Stimulated activated CD4-positive, alpha-beta T cell treated with anti-CD3 and anti-CD28 coated beads, TNF-alpha, amount 100 ng/mL, for 24 hours (primary cell): ENCODE results near the gene AZI2.

Source experiments
- DNase-seq, 3 experiments: peaks; one replicate each; pipeline ENCODE4 v3.0.0-alpha.2; 2020; ENCODE audit warnings: low read depth in 3 of 3

Gene AZI2

GRCh38 chr3:28348629-28349468 is at the start of gene AZI2, which contains the start of gene ZCWPW2:
Gene AZI2 (minus strand): TSS chr3:28348824. CDS start chr3:28340617, 8,207 bp downstream.
Gene ZCWPW2 (plus strand): TSS chr3:28348721. CDS start chr3:28413069, 64,348 bp downstream.
- DNase-seq: peak; percentile 84 to 93 (median 87)

GRCh38 chr3:28388978-28389377 is 40.4 kb upstream of the AZI2 start:
- no peak for DNase-seq

GRCh38 chr3:28386049-28386448 is 37.4 kb upstream of the AZI2 start:
- no peak for DNase-seq

GRCh38 chr3:28376424-28376823 is 27.8 kb upstream of the AZI2 start:
- DNase-seq: no peak

GRCh38 chr3:28349469-28350000 is 911 bp upstream of the AZI2 start:
- DNase-seq: no peak

GRCh38 chr3:28348265-28348628 is 377 bp downstream of the AZI2 start:
- DNase-seq: no peak

- DNase-seq: no peak
Observed at GRCh38 chr3:28347374-28348264, 1.0 kb downstream of the AZI2 start.

GRCh38 chr3:28345690-28346089 is 2.9 kb downstream of the AZI2 start:
- no peak for DNase-seq

GRCh38 chr3:28343144-28343543 is 5.5 kb downstream of the AZI2 start:
- no peak for DNase-seq

- DNase-seq: no peak
Observed at GRCh38 chr3:28337230-28337629, 11.4 kb downstream of the AZI2 start.

GRCh38 chr3:28335246-28335645 is 13.4 kb downstream of the AZI2 start:
- DNase-seq: no peak

- no peak for DNase-seq
Observed at GRCh38 chr3:28334552-28334951, 14.1 kb downstream of the AZI2 start.

GRCh38 chr3:28328188-28329151 is 20.2 kb downstream of the AZI2 start:
- no peak for DNase-seq

- no peak for DNase-seq
Observed at GRCh38 chr3:28326458-28326926, 22.1 kb downstream of the AZI2 start.

- DNase-seq: no peak
Observed at GRCh38 chr3:28322464-28322863, 26.2 kb downstream of the AZI2 start.

GRCh38 chr3:28320981-28321380 is 27.6 kb downstream of the AZI2 start:
- no peak for DNase-seq

GRCh38 chr3:28317438-28318022 is 31.1 kb downstream of the AZI2 start:
- DNase-seq: no peak

GRCh38 chr3:28316226-28316625 is 32.4 kb downstream of the AZI2 start:
- no peak for DNase-seq

GRCh38 chr3:28315711-28316110 is 32.9 kb downstream of the AZI2 start:
- no peak for DNase-seq

- DNase-seq: no peak
Observed at GRCh38 chr3:28308196-28308595, 40.4 kb downstream of the AZI2 start.

- DNase-seq: no peak
Observed at GRCh38 chr3:28301688-28302087, 46.9 kb downstream of the AZI2 start.
